ENCODE measurements around the gene PCDHA7.

Gene PCDHA7

GRCh38 chr5:140857177-140857986 is 23.3 kb downstream of the PCDHA7 start:
- no peak overlapping the region for H3K4me3 ChIP-seq (ENCODE audit: low read depth, low read length)
- no peak for TF ChIP-seq CTCF (IDR thresholded peaks at IDR 0.05; ENCODE audit: insufficient read depth, low read depth, low read length, missing control alignments)
- no peak for DNase-seq (ENCODE audit: low read depth)

GRCh38 chr5:140857987-140858240 is 23.8 kb downstream of the PCDHA7 start:
- H3K4me3 ChIP-seq (ENCODE audit: low read depth, low read length): no peak overlapping the region
- TF ChIP-seq CTCF (IDR thresholded peaks at IDR 0.05; ENCODE audit: insufficient read depth, low read depth, low read length, missing control alignments): no peak

GRCh38 chr5:140862441-140863295 is 28.6 kb downstream of the PCDHA7 start:
- no peak overlapping the region for H3K4me3 ChIP-seq (ENCODE audit: low read depth, low read length)
- DNase-seq (ENCODE audit: low read depth): no peak
- no peak for TF ChIP-seq CTCF (IDR thresholded peaks at IDR 0.05; ENCODE audit: insufficient read depth, low read depth, low read length, missing control alignments)

More at GRCh38 chr5:140857987-140858240, 23.8 kb downstream of the PCDHA7 start:
- DNase-seq (ENCODE audit: low read depth): no peak

- no peak within 1 kb of the TSS for H3K4me3 ChIP-seq (ENCODE audit: low read depth, low read length)
- TF ChIP-seq CTCF (IDR thresholded peaks at IDR 0.05; ENCODE audit: insufficient read depth, low read depth, low read length, missing control alignments): no peak
- DNase-seq (ENCODE audit: low read depth): no peak
These were observed 34.9 kb downstream of the PCDHA7 start, which contains the start of gene PCDHA11 for GRCh38 chr5:140868721-140869554. TSS of gene PCDHA11 (plus strand) at chr5:140868957. CDS start at chr5:140869104, 147 bp downstream.

GRCh38 chr5:140869555-140869886 is 35.5 kb downstream of the PCDHA7 start:
- no peak for TF ChIP-seq CTCF (IDR thresholded peaks at IDR 0.05; ENCODE audit: insufficient read depth, low read depth, low read length, missing control alignments)
- no peak for DNase-seq (ENCODE audit: low read depth)
- no peak overlapping the region for H3K4me3 ChIP-seq (ENCODE audit: low read depth, low read length)

- no peak overlapping the region for H3K4me3 ChIP-seq (ENCODE audit: low read depth, low read length)
- no peak for DNase-seq (ENCODE audit: low read depth)
These were observed 36.4 kb downstream of the PCDHA7 start for GRCh38 chr5:140870221-140871201.

More at GRCh38 chr5:140870221-140871201, 36.4 kb downstream of the PCDHA7 start:
- TF ChIP-seq CTCF (IDR thresholded peaks at IDR 0.05; ENCODE audit: insufficient read depth, low read depth, low read length, missing control alignments): no peak

All from GM12865 (cell line).